Neural crest cell (in vitro differentiated cells): Measurements from ENCODE around the gene MSH3. TPM values are rescaled to one million over a fixed set of nuclear protein-coding genes. Genes with fewer than 3 reads are reported as not detected.

Experiments
- DNase-seq: peaks from one replicate; pipeline ENCODE4 v3.0.0; 2021; ENCODE audit warnings: low read depth, mixed read lengths, low spot score
- H3K27ac Mint-ChIP-seq: one replicate; pipeline ENCODE4 v1.8.0; 2021; ENCODE audit warnings: mild to moderate bottlenecking, mixed read lengths; ENCODE audit not compliant: unreplicated experiment
- H3K27me3 Mint-ChIP-seq: 2 replicates; pipeline ENCODE4 v1.8.0; 2021; ENCODE audit warnings: low read depth, mild to moderate bottlenecking, mixed read lengths
- H3K36me3 Mint-ChIP-seq: 2 replicates; pipeline ENCODE4 v1.8.0; 2021; ENCODE audit warnings: low read depth, mild to moderate bottlenecking, mixed read lengths
- H3K4me1 Mint-ChIP-seq: 2 replicates; pipeline ENCODE4 v1.8.0; 2021; ENCODE audit warnings: mixed read lengths
- H3K4me3 Mint-ChIP-seq: one replicate; pipeline ENCODE4 v1.8.0; 2021; ENCODE audit warnings: mild to moderate bottlenecking, mixed read lengths
- H3K9me3 Mint-ChIP-seq: 2 replicates; pipeline ENCODE4 v1.8.0; 2021; ENCODE audit warnings: mixed read lengths
- CTCF ChIP-seq: fragments of 200-600 bp; sonication (generic); conservative IDR thresholded peaks from 2 replicates; pipeline ENCODE4 v1.5.0; 2021; ENCODE audit warnings: antibody characterized with exemption, mild to moderate bottlenecking
- total RNA-seq: library from RNA; stranded (reverse); gene quantifications from 2 replicates; pipeline ENCODE4 v1.2.1, GENCODE V29; 2021

The MSH3 gene
- total RNA-seq, 1 donor from 2014 or later = 17.9 TPM

- DNase-seq = no peak
- Mint-ChIP-seq H3K4me3 (no peak overlapping the region), H3K36me3 (peaks cover 10% of the 10 kb centered on the region), H3K9me3 (no peaks in the 10 kb centered on the region), H3K4me1 (no peaks in the 10 kb centered on the region), H3K27me3 (no peaks in the 10 kb centered on the region), H3K27ac (no peak overlapping the region)
- TF ChIP-seq CTCF = no peak
Measured at GRCh38 chr5:80763211-80763610, 108.8 kb downstream of the MSH3 start.

- H3K9me3 Mint-ChIP-seq = no peaks in the 10 kb centered on the region
- no peak for TF ChIP-seq CTCF
- no peaks in the 10 kb centered on the region for H3K4me1 Mint-ChIP-seq
- H3K27me3 Mint-ChIP-seq = no peaks in the 10 kb centered on the region
- H3K27ac Mint-ChIP-seq = no peak overlapping the region
- H3K4me3 Mint-ChIP-seq = no peak overlapping the region
- peaks cover 8% of the 10 kb centered on the region for H3K36me3 Mint-ChIP-seq
- DNase-seq = no peak
Measured at GRCh38 chr5:80763873-80764647, 109.6 kb downstream of the MSH3 start.

- Mint-ChIP-seq H3K27me3 (no peaks in the 10 kb centered on the region), H3K4me1 (no peaks in the 10 kb centered on the region), H3K36me3 (peaks cover 7% of the 10 kb centered on the region), H3K9me3 (no peaks in the 10 kb centered on the region), H3K4me3 (no peak overlapping the region), H3K27ac (no peak overlapping the region)
- DNase-seq = no peak
- no peak for TF ChIP-seq CTCF
Measured at GRCh38 chr5:80764786-80765185, 110.3 kb downstream of the MSH3 start.

GRCh38 chr5:80777347-80778287 lies 123.2 kb downstream of the MSH3 start:
- Mint-ChIP-seq H3K9me3 (peaks cover 3% of the 10 kb centered on the region), H3K27me3 (no peaks in the 10 kb centered on the region), H3K4me3 (no peak overlapping the region), H3K27ac (no peak overlapping the region), H3K4me1 (peaks cover 5% of the 10 kb centered on the region), H3K36me3 (peaks cover 8% of the 10 kb centered on the region)
- DNase-seq = no peak
- no peak for TF ChIP-seq CTCF

GRCh38 chr5:80780024-80780423 lies 125.6 kb downstream of the MSH3 start:
- no peak overlapping the region for H3K4me3 Mint-ChIP-seq
- peaks cover 5% of the 10 kb centered on the region for H3K4me1 Mint-ChIP-seq
- H3K27ac Mint-ChIP-seq = no peak overlapping the region
- H3K9me3 Mint-ChIP-seq = no peaks in the 10 kb centered on the region
- peaks cover 7% of the 10 kb centered on the region for H3K36me3 Mint-ChIP-seq
- TF ChIP-seq CTCF = no peak
- no peaks in the 10 kb centered on the region for H3K27me3 Mint-ChIP-seq
- DNase-seq = no peak
